GM12891 (cell line): ENCODE data around the gene SLC6A8.
"Not testable (repeated sequence)": the region's sequence is repeated elsewhere in the genome, so short reads cannot be mapped to it uniquely, and the experiment has no call there.

Experiments used
- DNase-seq: peaks from one replicate; pipeline ENCODE4 v3.0.0; 2011; ENCODE audit warnings: low spot score; ENCODE audit not compliant: insufficient read length
- FAIRE-seq: peaks from 2 replicates; lab custom pipeline; 2011; peaks lifted over from hg19 to GRCh38; lab: Jason Lieb, UNC
- PAX5 ChIP-seq: IDR thresholded peaks from 2 replicates; pipeline ENCODE4 v1.6.1; 2011; ENCODE audit warnings: low read length, moderate library complexity, mild to moderate bottlenecking; ENCODE audit not compliant: insufficient read depth, severe bottlenecking
- POLR2A ChIP-seq: IDR thresholded peaks from 2 replicates; pipeline ENCODE4 v1.6.1; 2011; ENCODE audit warnings: low read depth, low read length, control low read depth
- POLR2AphosphoS5 ChIP-seq: IDR thresholded peaks from 2 replicates; pipeline ENCODE4 v1.6.1; 2011; ENCODE audit warnings: low read depth, low read length, control low read depth
- POU2F2 ChIP-seq: IDR thresholded peaks from 2 replicates; pipeline ENCODE4 v1.6.1; 2011; ENCODE audit warnings: low read depth, mild to moderate bottlenecking, control low read depth, low read length, moderate library complexity
- SPI1 ChIP-seq: IDR thresholded peaks from 2 replicates; pipeline ENCODE4 v1.6.1; 2011; ENCODE audit warnings: low read depth, low read length, control low read depth
- TAF1 ChIP-seq: IDR thresholded peaks from 2 replicates; pipeline ENCODE4 v1.6.1; 2011; ENCODE audit warnings: low read depth, low read length, control low read depth

The SLC6A8 gene

GRCh38 chrX:153686711-153687110 lies 1.0 kb upstream of the SLC6A8 start:
- DNase-seq (no peak), FAIRE-seq (no peak)
- no peak for TF ChIP-seq POU2F2
- no peak for TF ChIP-seq TAF1
- no peak for TF ChIP-seq POLR2A
- no peak for TF ChIP-seq POLR2AphosphoS5
- TF ChIP-seq PAX5: no peak
- TF ChIP-seq SPI1: no peak

GRCh38 chrX:153688071-153688470 lies 345 bp downstream of the SLC6A8 start:
- FAIRE-seq: no peak

GRCh38 chrX:153688506-153688905 lies 780 bp downstream of the SLC6A8 start:
- FAIRE-seq (no peak), DNase-seq (no peak)
- no peak for TF ChIP-seq TAF1
- TF ChIP-seq PAX5: no peak
- TF ChIP-seq POLR2A: no peak
- TF ChIP-seq SPI1: no peak
- TF ChIP-seq POU2F2: no peak
- no peak for TF ChIP-seq POLR2AphosphoS5

More at GRCh38 chrX:153688071-153688470, 345 bp downstream of the SLC6A8 start:
- DNase-seq: no peak
- TF ChIP-seq POLR2AphosphoS5 (no peak), SPI1 (no peak), PAX5 (no peak), POU2F2 (no peak), POLR2A (no peak), TAF1 (no peak)

DNA sequence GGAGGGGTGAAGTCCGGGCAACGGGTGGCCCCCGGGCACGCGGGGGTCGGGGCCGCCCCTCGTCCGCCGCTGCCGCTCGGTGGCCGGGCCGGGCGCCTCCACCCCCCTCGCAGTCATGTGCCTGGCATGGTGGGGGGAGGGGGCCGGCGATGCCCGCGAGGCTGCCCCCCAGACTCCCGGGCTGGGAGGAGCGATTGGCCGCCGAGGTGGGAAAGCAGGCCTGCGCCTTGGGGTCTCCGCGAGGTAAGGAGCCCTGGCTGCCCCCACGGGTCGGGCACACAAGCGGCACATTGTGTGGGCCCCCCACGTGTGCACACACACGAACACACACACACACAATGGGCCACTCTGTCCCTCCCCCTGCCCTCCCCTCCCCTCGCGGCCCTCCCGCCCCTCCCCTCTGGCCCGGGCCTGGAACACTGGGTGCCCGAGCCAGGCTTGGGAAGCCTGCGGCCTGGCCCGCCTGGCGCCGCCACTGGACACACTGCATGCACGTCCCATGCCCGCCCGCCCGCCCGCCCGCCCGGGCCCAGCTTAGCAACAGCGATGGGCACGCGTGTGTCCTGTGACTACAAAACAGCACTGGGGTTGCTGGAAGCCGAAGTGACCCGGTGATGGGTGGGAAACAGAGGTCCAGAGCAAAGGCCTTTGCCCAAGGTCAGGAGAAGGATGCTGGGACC lies 1.3 kb downstream of the SLC6A8 start:
- no peak for DNase-seq
- no peak for TF ChIP-seq POLR2A
- TF ChIP-seq POU2F2: no peak
- TF ChIP-seq PAX5: no peak
- TF ChIP-seq POLR2AphosphoS5: no peak
- no peak for TF ChIP-seq SPI1
- no peak for TF ChIP-seq TAF1
- FAIRE-seq: no peak

GRCh38 chrX:153689654-153690465 lies 2.1 kb downstream of the SLC6A8 start:
- TF ChIP-seq POLR2A (no peak), PAX5 (no peak)
- DNase-seq (no peak), FAIRE-seq (no peak)

DNA sequence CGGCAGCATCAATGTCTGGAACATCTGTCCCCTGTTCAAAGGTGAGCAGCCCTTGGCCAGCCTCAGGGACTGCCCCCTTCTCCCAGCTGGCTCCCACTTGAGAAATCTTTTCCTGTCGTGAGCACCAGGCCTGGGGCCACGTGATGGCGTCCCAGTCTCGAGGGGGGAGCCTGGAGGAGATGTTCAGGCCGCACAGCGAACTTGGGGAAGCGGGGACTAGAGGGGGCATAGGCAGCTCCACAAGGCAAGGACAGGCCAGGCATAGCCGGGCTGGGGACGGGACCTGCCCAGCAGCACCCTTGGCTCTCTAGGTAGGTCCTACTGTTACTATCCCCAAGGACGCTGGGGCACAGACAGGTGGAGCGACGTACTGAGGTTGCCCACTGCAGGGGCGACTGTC lies 2.7 kb downstream of the SLC6A8 start:
- FAIRE-seq (no peak), DNase-seq (no peak)
- TF ChIP-seq POLR2AphosphoS5 (no peak), POLR2A (no peak), PAX5 (no peak), TAF1 (no peak), SPI1 (no peak), POU2F2 (no peak)

- not testable (repeated sequence) for DNase-seq, FAIRE-seq
Observed at GRCh38 chrX:153691032-153691827, 3.5 kb downstream of the SLC6A8 start.

DNA sequence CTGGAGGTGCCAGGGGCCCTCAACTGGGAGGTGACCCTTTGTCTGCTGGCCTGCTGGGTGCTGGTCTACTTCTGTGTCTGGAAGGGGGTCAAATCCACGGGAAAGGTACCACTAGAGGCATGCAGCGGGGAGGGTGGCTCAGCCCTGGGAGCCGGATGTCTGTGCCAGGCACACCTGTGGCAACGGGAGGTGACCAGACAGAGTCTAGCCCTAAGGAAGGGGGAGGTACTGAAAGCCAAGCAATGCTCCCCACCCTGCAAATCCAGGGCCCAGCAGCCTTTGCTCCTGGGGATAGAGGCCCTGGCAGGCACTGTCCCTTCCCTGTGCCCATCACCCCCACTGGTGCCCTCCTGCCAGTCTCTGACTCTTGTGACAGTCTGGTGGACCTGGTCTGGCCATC lies 4.3 kb downstream of the SLC6A8 start:
- TF ChIP-seq SPI1 (no peak), TAF1 (no peak), POLR2AphosphoS5 (no peak), PAX5 (no peak), POLR2A (no peak), POU2F2 (no peak)
- FAIRE-seq (no peak), DNase-seq (no peak)

GRCh38 chrX:153692611-153693156 lies 5.0 kb downstream of the SLC6A8 start:
- no peak for TF ChIP-seq TAF1
- TF ChIP-seq POLR2A: no peak
- TF ChIP-seq POU2F2: no peak
- TF ChIP-seq SPI1: no peak
- no peak for TF ChIP-seq POLR2AphosphoS5
- no peak for TF ChIP-seq PAX5
- FAIRE-seq: no peak

More at GRCh38 chrX:153692611-153693156, 5.0 kb downstream of the SLC6A8 start:
- DNase-seq: no peak
